Osteocyte (in vitro differentiated cells): ENCODE results near the gene ASS1. TPM values are rescaled to one million over a fixed set of nuclear protein-coding genes. Genes with fewer than 3 reads are reported as not detected.

Experiments
- DNase-seq: peaks from one replicate; pipeline ENCODE4 v3.0.0; 2021; ENCODE audit warnings: mixed read lengths; ENCODE audit not compliant: unreplicated experiment; ENCODE audit errors: extremely low spot score
- H3K27ac Mint-ChIP-seq: one replicate; pipeline ENCODE4 v1.8.0; 2021; ENCODE audit warnings: mild to moderate bottlenecking, mixed read lengths; ENCODE audit not compliant: unreplicated experiment
- H3K27me3 Mint-ChIP-seq: one replicate; pipeline ENCODE4 v1.8.0; 2021; ENCODE audit warnings: mixed read lengths; ENCODE audit not compliant: unreplicated experiment
- H3K36me3 Mint-ChIP-seq: one replicate; pipeline ENCODE4 v1.8.0; 2021; ENCODE audit warnings: mixed read lengths; ENCODE audit not compliant: unreplicated experiment
- H3K4me1 Mint-ChIP-seq: one replicate; pipeline ENCODE4 v1.8.0; 2021; ENCODE audit warnings: mixed read lengths; ENCODE audit not compliant: unreplicated experiment
- H3K4me3 Mint-ChIP-seq: one replicate; pipeline ENCODE4 v1.8.0; 2021; ENCODE audit warnings: mild to moderate bottlenecking, moderate library complexity, mixed read lengths; ENCODE audit not compliant: unreplicated experiment
- H3K9me3 Mint-ChIP-seq: one replicate; pipeline ENCODE4 v1.8.0; 2021; ENCODE audit warnings: mixed read lengths; ENCODE audit not compliant: unreplicated experiment
- total RNA-seq: library from RNA; stranded (reverse); gene quantifications from 2 replicates; pipeline ENCODE4 v1.2.1, GENCODE V29; 2021
- TF ChIP-seq, protein P1 (sequence below): fragments of 200-600 bp; sonication (generic); IDR thresholded peaks from 2 replicates; pipeline ENCODE4 v1.5.0; 2021; ENCODE audit warnings: antibody characterized with exemption, mild to moderate bottlenecking, moderate library complexity

The ASS1 gene
- total RNA-seq, 1 donor from 2014 or later: 219 TPM

DNA sequence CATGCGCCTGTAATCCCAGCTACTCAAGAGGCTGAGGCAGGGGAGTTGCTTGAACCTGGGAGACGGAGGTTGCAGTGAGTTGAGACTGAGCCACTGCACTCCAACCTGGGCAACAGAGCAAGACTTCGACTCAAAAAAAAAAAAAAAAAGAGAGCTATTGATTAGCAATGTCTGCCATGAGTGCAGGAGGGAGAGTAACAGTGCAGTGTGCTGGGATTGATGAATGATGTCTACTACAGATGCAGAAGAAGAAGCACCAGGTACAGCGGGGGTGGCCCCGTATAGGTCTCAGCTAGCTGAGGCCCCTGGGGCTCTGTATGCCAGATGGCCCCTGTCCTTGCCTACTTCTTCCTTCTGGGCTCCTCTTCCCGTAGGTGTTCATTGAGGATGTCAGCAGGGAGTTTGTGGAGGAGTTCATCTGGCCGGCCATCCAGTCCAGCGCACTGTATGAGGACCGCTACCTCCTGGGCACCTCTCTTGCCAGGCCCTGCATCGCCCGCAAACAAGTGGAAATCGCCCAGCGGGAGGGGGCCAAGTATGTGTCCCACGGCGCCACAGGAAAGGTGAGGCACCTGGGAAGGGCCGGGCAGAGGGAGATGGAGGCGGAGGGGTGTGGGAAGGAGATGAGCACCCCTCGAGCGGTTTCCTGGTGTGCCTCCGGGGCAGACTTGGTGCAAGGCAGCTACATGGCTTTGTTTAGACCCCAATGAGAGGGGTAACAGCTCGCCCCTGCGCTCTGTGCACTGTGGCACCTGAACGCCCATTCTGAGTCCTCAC lies 13.5 kb downstream of the ASS1 start:
- no peak overlapping the region for H3K27ac Mint-ChIP-seq
- TF ChIP-seq, protein P1, sequence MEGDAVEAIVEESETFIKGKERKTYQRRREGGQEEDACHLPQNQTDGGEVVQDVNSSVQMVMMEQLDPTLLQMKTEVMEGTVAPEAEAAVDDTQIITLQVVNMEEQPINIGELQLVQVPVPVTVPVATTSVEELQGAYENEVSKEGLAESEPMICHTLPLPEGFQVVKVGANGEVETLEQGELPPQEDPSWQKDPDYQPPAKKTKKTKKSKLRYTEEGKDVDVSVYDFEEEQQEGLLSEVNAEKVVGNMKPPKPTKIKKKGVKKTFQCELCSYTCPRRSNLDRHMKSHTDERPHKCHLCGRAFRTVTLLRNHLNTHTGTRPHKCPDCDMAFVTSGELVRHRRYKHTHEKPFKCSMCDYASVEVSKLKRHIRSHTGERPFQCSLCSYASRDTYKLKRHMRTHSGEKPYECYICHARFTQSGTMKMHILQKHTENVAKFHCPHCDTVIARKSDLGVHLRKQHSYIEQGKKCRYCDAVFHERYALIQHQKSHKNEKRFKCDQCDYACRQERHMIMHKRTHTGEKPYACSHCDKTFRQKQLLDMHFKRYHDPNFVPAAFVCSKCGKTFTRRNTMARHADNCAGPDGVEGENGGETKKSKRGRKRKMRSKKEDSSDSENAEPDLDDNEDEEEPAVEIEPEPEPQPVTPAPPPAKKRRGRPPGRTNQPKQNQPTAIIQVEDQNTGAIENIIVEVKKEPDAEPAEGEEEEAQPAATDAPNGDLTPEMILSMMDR: no peak
- peaks cover 11% of the 10 kb centered on the region for H3K4me1 Mint-ChIP-seq
- peaks cover 7% of the 10 kb centered on the region for H3K36me3 Mint-ChIP-seq
- no peak for DNase-seq
- H3K9me3 Mint-ChIP-seq: no peaks in the 10 kb centered on the region
- H3K27me3 Mint-ChIP-seq: no peaks in the 10 kb centered on the region
- no peak overlapping the region for H3K4me3 Mint-ChIP-seq

DNA sequence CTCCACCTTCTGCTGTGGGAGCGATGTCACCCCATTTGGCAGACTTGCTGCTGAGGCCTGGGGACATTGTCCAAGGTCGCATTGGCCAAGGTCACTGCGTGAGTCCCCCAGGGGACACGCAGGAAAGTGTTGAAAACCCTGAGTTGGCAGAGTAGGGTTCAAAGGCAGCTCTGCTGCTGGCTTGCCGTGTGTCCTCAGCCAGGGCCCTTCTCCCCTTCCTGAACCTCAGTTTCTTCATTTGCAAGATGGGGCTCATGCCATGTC lies 14.0 kb downstream of the ASS1 start:
- Mint-ChIP-seq H3K27me3 (no peaks in the 10 kb centered on the region), H3K4me1 (peaks cover 6% of the 10 kb centered on the region), H3K9me3 (no peaks in the 10 kb centered on the region), H3K27ac (no peak overlapping the region), H3K36me3 (peaks cover 7% of the 10 kb centered on the region), H3K4me3 (no peak overlapping the region)
- DNase-seq: no peak
- TF ChIP-seq, protein P1: no peak

DNA sequence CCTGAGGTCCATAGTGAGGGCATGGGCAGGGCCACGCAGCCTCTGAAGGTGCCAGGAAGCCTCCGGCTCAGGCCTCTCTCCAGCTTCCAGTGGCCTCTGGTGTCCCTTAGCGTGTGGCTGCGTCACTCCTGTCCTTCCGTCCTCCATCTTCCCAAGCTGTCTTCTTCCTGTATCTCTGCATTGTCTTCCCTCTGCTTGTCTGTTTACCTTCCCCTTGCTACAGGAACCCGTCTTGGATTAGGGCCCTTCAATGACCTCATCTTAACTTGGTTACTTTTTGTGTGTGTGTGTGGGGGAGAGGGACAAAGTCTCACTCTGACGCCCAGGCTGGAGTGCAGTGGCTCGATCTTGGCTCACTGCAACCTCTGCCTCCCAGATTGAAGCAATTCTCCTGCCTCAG lies 14.4 kb downstream of the ASS1 start:
- TF ChIP-seq, protein P1: no peak
- no peak overlapping the region for H3K27ac Mint-ChIP-seq
- H3K36me3 Mint-ChIP-seq: peaks cover 8% of the 10 kb centered on the region
- H3K4me1 Mint-ChIP-seq: peaks cover 2% of the 10 kb centered on the region
- no peak overlapping the region for H3K4me3 Mint-ChIP-seq
- H3K27me3 Mint-ChIP-seq: no peaks in the 10 kb centered on the region
- H3K9me3 Mint-ChIP-seq: no peaks in the 10 kb centered on the region
- DNase-seq: no peak

GRCh38 chr9:130459941-130460669 lies 15.3 kb downstream of the ASS1 start:
- DNase-seq: no peak
- Mint-ChIP-seq H3K4me3 (no peak overlapping the region), H3K9me3 (no peaks in the 10 kb centered on the region), H3K36me3 (peaks cover 8% of the 10 kb centered on the region), H3K27ac (no peak overlapping the region), H3K4me1 (peaks cover 1% of the 10 kb centered on the region), H3K27me3 (no peaks in the 10 kb centered on the region)
- TF ChIP-seq, protein P1: no peak

DNA sequence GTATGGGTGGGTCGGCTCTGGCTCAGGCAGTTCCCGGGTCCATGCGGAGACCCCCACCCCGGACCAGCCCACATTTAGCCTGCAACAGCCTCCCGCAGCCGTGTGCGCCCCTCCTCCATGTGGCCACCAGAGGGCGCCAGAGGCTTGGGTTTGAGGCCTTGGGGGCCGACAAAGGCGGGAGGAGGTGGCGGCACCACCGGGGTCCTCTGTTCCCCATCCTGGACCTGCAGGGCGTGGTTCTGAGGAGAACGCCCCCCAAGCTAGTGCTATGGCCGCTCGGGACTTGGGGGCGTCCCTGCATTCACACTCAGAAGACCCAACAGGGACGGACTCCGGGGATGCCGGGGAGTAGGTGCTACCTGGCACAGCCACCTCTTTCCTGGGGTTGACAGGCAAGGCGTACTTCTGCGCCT lies 16.5 kb downstream of the ASS1 start:
- Mint-ChIP-seq H3K4me3 (no peak overlapping the region), H3K27ac (no peak overlapping the region), H3K4me1 (peaks cover 1% of the 10 kb centered on the region), H3K27me3 (no peaks in the 10 kb centered on the region), H3K9me3 (no peaks in the 10 kb centered on the region), H3K36me3 (peaks cover 8% of the 10 kb centered on the region)
- DNase-seq: no peak
- TF ChIP-seq, protein P1: peak; percentile 97
